HCT116 (cell line): ENCODE results near the gene GPS2. TPM values are rescaled to one million over a fixed set of nuclear protein-coding genes. Genes with fewer than 3 reads are reported as not detected.
A peak's percentile ranks its signal among the peaks of the same experiment; 100 is the strongest.
"Not testable (repeated sequence)": the region's sequence is repeated elsewhere in the genome, so short reads cannot be mapped to it uniquely, and the experiment has no call there.

Experiments
- ATAC-seq: fragments of 200-7000 bp; cut with Tn5 transposase; 2 replicates; pipeline ENCODE4 v1.9.1; 2020; ENCODE audit warnings: mild to moderate bottlenecking, moderate library complexity
- BruUV-seq: library from RNA; stranded (reverse); fragments of 400-500 nt; replicated peaks from 2 replicates; lab custom pipeline; 2021; lab: Mats Ljungman, UMichigan
- CTCF ChIA-PET: fragments of 300-600 bp; sonication (Branson Sonifier 250); formaldehyde crosslinking; loops from one replicate; lab custom pipeline; 2021; ENCODE audit warnings: antibody characterized with exemption; lab: Charles Lee
- POLR2A ChIA-PET: fragments of 300-600, 350-600 bp; sonication (Branson Sonifier 250); formaldehyde crosslinking; loops from one replicate; lab custom pipeline; 2021; ENCODE audit warnings: antibody characterized with exemption; lab: Charles Lee
- RAD21 ChIA-PET, 2 experiments: fragments of 300-600 bp; sonication (Branson Sonifier 250); formaldehyde crosslinking; loops; one replicate each; lab custom pipeline; 2023; ENCODE audit warnings: low total read pairs in 2 of 2; ENCODE audit not compliant: uncharacterized antibody in 2 of 2, unreplicated experiment in 2 of 2, low non-redundant PET in 1 of 2; lab: Charles Lee
- DNase-seq: peaks from one replicate; pipeline ENCODE4 v3.0.0-alpha.2; 2010; ENCODE audit warnings: low read depth, low spot score
- H2AFZ ChIP-seq: fragments of 200-600 bp; shearing (Covaris generic), sonication (generic); 2 replicates; pipeline ENCODE4 v1.6.1; 2017; ENCODE audit warnings: low read depth, mixed run types, mixed read lengths, antibody characterized with exemption, low read length; ENCODE audit not compliant: poor library complexity, severe bottlenecking
- H3K27ac ChIP-seq: 2 replicates; pipeline ENCODE4 v1.5.1; 2012; ENCODE audit warnings: low read depth, low read length
- H3K27me3 ChIP-seq: fragments of 200-600 bp; sonication (generic); 2 replicates; pipeline ENCODE4 v1.6.1; 2016; ENCODE audit warnings: mixed run types, low read length, mixed read lengths; ENCODE audit not compliant: insufficient read depth
- H3K36me3 ChIP-seq, 2 experiments: fragments of 200-500 bp in 1 of 2; fragments of 200-600 bp in 1 of 2; sonication (Bioruptor generic) in 1 of 2; sonication (generic) in 1 of 2; 2 replicates each; pipeline versions ENCODE4 v1.5.1 to v1.6.1; 2014 to 2016; ENCODE audit warnings: low read length in 2 of 2, inconsistent platforms in 1 of 2, mixed read lengths in 1 of 2, mixed run types in 1 of 2; ENCODE audit not compliant: insufficient read depth in 2 of 2, control insufficient read depth in 1 of 2
- H3K4me1 ChIP-seq, 2 experiments: fragments of 200-600 bp in 1 of 2; sonication (generic) in 1 of 2; 2 replicates each; pipeline versions ENCODE4 v1.5.1 to v1.6.1; 2012 to 2017; ENCODE audit warnings: low read length in 2 of 2, inconsistent platforms in 1 of 2, mild to moderate bottlenecking in 1 of 2, mixed read lengths in 1 of 2, mixed run types in 1 of 2, moderate library complexity in 1 of 2; ENCODE audit not compliant: insufficient read depth in 2 of 2, control insufficient read depth in 1 of 2
- H3K4me2 ChIP-seq: fragments of 200-600 bp; sonication (generic); 2 replicates; pipeline ENCODE4 v1.6.1; 2017; ENCODE audit warnings: mixed run types, low read length, mixed read lengths
- H3K4me3 ChIP-seq, 2 experiments: fragments of 200-600 bp in 1 of 2; sonication (generic) in 1 of 2; replicated peaks in 1 of 2; 2 replicates each; pipeline ENCODE4 v1.5.1; 2011 to 2016; ENCODE audit warnings: low read length in 2 of 2, control low read depth in 1 of 2, low read depth in 1 of 2, mild to moderate bottlenecking in 1 of 2, mixed read lengths in 1 of 2, mixed run types in 1 of 2
- H3K79me2 ChIP-seq: fragments of 200-600 bp; sonication (generic); 2 replicates; pipeline ENCODE4 v1.6.1; 2017; ENCODE audit warnings: mild to moderate bottlenecking, mixed run types, low read length, moderate library complexity, mixed read lengths; ENCODE audit not compliant: insufficient read depth
- H3K9ac ChIP-seq: fragments of 200-600 bp; sonication (generic); 2 replicates; pipeline ENCODE4 v1.6.1; 2016; ENCODE audit warnings: low read length, mixed read lengths
- H3K9me2 ChIP-seq: fragments of 200-600 bp; sonication (generic), shearing (Covaris generic); 2 replicates; pipeline ENCODE4 v1.6.1; 2017; ENCODE audit warnings: mixed run types, mild to moderate bottlenecking, moderate library complexity; ENCODE audit not compliant: insufficient read depth
- H3K9me3 ChIP-seq, 2 experiments: fragments of 200-500 bp in 1 of 2; fragments of 200-600 bp in 1 of 2; sonication (Bioruptor generic) in 1 of 2; sonication (generic) in 1 of 2; 2 replicates each; pipeline ENCODE4 v1.6.1; 2014 to 2017; ENCODE audit warnings: low read length in 2 of 2, mixed read lengths in 2 of 2, inconsistent platforms in 1 of 2, low read depth in 1 of 2, mild to moderate bottlenecking in 1 of 2, mixed run types in 1 of 2, moderate library complexity in 1 of 2; ENCODE audit not compliant: control insufficient read depth in 1 of 2, insufficient read depth in 1 of 2
- H4K20me1 ChIP-seq: fragments of 200-600 bp; sonication (generic), shearing (Covaris generic); 2 replicates; pipeline ENCODE4 v1.6.1; 2017; ENCODE audit warnings: mixed run types, mild to moderate bottlenecking, moderate library complexity; ENCODE audit not compliant: insufficient read depth
- CBX3 ChIP-seq: IDR thresholded peaks from 2 replicates; pipeline ENCODE4 v1.6.1; 2012; ENCODE audit warnings: low read depth
- CEBPB ChIP-seq: IDR thresholded peaks from 2 replicates; pipeline ENCODE4 v1.6.1; 2012; ENCODE audit warnings: low read depth
- ELF1 ChIP-seq: IDR thresholded peaks from 2 replicates; pipeline ENCODE4 v1.6.1; 2012; ENCODE audit warnings: low read depth, borderline replicate concordance
- EZH2phosphoT487 ChIP-seq: fragments of 200-600 bp; IDR thresholded peaks from 2 replicates; pipeline ENCODE4 v1.6.1; 2018; ENCODE audit warnings: antibody characterized with exemption, borderline replicate concordance
- RAD21 ChIP-seq: IDR thresholded peaks from 2 replicates; pipeline ENCODE4 v1.6.1; 2012; ENCODE audit warnings: low read depth, mild to moderate bottlenecking
- SIN3A ChIP-seq: IDR thresholded peaks from 2 replicates; pipeline ENCODE4 v1.6.1; 2012; ENCODE audit warnings: low read depth
- SRF ChIP-seq: IDR thresholded peaks from 2 replicates; pipeline ENCODE4 v1.6.1; 2012; ENCODE audit warnings: low read depth
- TCF7L2 ChIP-seq: IDR thresholded peaks from 2 replicates; pipeline ENCODE4 v1.7.0; 2011; ENCODE audit warnings: borderline replicate concordance, inconsistent platforms; ENCODE audit not compliant: insufficient read depth, insufficient read length; ENCODE audit errors: extremely low read depth
- intact Hi-C: fragments of 100-400 bp; cut with micrococcal nuclease; formaldehyde crosslinking; loops from 2 replicates; pipeline ENCODE4 v1.10.0; 2022
- total RNA-seq: library from RNA; stranded (reverse); gene quantifications from one replicate; pipeline ENCODE4 v1.2.1, GENCODE V29; 2021; ENCODE audit not compliant: unreplicated experiment
- TF ChIP-seq, protein P1 (sequence below): IDR thresholded peaks from 2 replicates; pipeline ENCODE4 v1.6.1; 2011; ENCODE audit warnings: mild to moderate bottlenecking, low read length, moderate library complexity; ENCODE audit not compliant: insufficient replicate concordance; ENCODE audit errors: extremely low read depth
- TF ChIP-seq, protein P2 (sequence below): IDR thresholded peaks from 2 replicates; pipeline ENCODE4 v1.6.1; 2012; ENCODE audit warnings: low read depth

GPS2 gene
- total RNA-seq, 1 experiment from 2014 or later, result 61.3 TPM

DNA sequence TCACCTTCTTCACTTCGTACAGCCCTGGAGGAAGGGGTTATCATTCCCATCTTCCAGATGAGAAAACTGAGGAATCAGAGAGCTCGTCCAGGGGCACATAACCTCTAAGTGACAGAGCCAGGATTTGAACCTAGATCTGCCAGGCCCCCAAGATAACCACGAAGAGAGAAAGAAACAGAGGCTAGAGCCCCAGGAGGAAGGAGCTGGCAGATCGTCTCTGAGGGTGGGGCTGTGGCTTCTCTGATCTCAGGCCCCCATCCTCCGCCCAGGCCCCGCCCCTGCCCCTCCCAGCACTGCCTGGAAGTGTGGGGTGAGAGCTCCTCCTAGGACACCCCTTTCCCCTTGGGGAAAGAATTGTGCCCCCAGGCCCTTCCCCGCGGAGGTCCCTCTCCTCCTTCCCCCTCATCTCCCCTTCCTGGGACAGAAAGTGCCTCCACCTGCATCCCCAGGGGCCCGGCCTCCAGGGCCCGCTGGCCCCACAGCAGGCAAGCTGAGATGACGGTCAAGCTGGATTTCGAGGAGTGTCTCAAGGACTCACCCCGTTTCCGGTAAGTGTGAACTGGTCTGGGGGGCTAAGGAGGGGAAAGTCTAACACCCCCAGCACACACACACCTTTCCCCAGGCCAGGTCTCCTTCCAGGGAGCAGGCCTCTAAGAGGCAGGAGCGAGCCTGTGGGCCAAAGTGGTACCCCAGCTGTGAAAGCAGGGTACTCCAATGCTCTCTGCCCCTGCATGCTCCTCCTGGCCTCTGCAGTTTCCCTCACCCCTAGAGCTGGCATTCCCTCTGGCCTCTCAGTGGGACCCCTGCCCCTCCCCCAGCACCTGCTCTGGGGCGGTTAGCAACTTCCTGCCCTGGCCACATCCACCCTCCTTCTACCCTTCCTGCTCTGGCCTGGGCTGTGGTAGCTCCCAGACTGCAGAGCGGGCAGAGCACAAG is 21.3 kb upstream of the GPS2 start, which contains the start of gene ACAP1:
ACAP1 (plus strand) TSS at position 290 of the 936 bp plus-strand sequence; CDS start at position 496, 206 bp downstream.
- no peaks in the 10 kb centered on the region for H4K20me1 ChIP-seq
- H3K79me2 ChIP-seq, result no peaks in the 10 kb centered on the region
- DNase-seq (no peak), ATAC-seq (peak; percentile 49)
- no peak for TF ChIP-seq RAD21
- TF ChIP-seq CBX3, result no peak
- TF ChIP-seq, protein P1, sequence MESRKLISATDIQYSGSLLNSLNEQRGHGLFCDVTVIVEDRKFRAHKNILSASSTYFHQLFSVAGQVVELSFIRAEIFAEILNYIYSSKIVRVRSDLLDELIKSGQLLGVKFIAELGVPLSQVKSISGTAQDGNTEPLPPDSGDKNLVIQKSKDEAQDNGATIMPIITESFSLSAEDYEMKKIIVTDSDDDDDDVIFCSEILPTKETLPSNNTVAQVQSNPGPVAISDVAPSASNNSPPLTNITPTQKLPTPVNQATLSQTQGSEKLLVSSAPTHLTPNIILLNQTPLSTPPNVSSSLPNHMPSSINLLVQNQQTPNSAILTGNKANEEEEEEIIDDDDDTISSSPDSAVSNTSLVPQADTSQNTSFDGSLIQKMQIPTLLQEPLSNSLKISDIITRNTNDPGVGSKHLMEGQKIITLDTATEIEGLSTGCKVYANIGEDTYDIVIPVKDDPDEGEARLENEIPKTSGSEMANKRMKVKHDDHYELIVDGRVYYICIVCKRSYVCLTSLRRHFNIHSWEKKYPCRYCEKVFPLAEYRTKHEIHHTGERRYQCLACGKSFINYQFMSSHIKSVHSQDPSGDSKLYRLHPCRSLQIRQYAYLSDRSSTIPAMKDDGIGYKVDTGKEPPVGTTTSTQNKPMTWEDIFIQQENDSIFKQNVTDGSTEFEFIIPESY, result no peak
- TF ChIP-seq SIN3A, result no peak
- no peak for TF ChIP-seq ELF1
- no peak for TF ChIP-seq CEBPB
- TF ChIP-seq, protein P2, sequence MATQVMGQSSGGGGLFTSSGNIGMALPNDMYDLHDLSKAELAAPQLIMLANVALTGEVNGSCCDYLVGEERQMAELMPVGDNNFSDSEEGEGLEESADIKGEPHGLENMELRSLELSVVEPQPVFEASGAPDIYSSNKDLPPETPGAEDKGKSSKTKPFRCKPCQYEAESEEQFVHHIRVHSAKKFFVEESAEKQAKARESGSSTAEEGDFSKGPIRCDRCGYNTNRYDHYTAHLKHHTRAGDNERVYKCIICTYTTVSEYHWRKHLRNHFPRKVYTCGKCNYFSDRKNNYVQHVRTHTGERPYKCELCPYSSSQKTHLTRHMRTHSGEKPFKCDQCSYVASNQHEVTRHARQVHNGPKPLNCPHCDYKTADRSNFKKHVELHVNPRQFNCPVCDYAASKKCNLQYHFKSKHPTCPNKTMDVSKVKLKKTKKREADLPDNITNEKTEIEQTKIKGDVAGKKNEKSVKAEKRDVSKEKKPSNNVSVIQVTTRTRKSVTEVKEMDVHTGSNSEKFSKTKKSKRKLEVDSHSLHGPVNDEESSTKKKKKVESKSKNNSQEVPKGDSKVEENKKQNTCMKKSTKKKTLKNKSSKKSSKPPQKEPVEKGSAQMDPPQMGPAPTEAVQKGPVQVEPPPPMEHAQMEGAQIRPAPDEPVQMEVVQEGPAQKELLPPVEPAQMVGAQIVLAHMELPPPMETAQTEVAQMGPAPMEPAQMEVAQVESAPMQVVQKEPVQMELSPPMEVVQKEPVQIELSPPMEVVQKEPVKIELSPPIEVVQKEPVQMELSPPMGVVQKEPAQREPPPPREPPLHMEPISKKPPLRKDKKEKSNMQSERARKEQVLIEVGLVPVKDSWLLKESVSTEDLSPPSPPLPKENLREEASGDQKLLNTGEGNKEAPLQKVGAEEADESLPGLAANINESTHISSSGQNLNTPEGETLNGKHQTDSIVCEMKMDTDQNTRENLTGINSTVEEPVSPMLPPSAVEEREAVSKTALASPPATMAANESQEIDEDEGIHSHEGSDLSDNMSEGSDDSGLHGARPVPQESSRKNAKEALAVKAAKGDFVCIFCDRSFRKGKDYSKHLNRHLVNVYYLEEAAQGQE, result no peak
- TF ChIP-seq EZH2phosphoT487, result no peak
- no peak for TF ChIP-seq SRF
- TF ChIP-seq TCF7L2, result no peak
- H3K9me2 ChIP-seq, result no peaks in the 10 kb centered on the region
- no peaks in the 10 kb centered on the region for H3K36me3 ChIP-seq
- ChIA-PET RAD21 (no interaction called here), POLR2A (interaction anchor here (0.9 kb wide), 2 partner anchors 24 to 67 kb away, joined by 3 read pairs; partner anchors contain the start of gene TMEM256), CTCF (no interaction called here)
- H3K27me3 ChIP-seq, result no peaks in the 10 kb centered on the region
- intact Hi-C loops, result no loop called here
- no peak within 1 kb of the TSS for H3K4me2 ChIP-seq
- H3K9me3 ChIP-seq, result no peaks in the 10 kb centered on the region
- no peak within 1 kb of the TSS for H3K4me3 ChIP-seq
- peaks cover 0 to 5% of the 10 kb centered on the region in 2 experiments; a peak in 2 of 4 replicates for H3K4me1 ChIP-seq
- no TSS peak for BruUV-seq
- no peak within 1 kb of the TSS for H3K9ac ChIP-seq
- no peak within 1 kb of the TSS for H2AFZ ChIP-seq
- no peak within 1 kb of the TSS for H3K27ac ChIP-seq

DNA sequence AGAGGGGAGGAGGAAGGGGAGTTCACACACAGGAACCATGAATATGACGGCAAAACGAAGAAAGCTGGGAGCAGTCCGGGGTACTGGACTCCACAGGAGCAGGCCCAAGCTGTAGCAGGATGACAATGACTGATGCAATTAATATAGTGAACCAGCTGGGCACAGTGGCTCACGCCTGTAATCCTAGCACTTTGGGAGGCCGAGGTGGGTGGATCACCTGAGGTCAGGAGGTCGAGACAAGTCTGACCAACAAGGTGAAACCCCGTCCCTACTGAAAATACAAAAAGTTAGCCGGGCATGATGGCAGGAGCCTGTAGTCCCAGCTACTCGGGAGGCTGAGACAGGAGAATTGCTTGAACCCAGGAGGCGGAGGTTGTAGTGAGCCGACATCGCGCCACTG is 20.6 kb upstream of the GPS2 start:
- H3K4me3 ChIP-seq, H3K27me3 ChIP-seq, H3K9me2 ChIP-seq, BruUV-seq, H3K4me2 ChIP-seq, H3K9ac ChIP-seq, CTCF ChIA-PET, DNase-seq, H3K4me1 ChIP-seq, H3K9me3 ChIP-seq, RAD21 ChIA-PET, H4K20me1 ChIP-seq, intact Hi-C loops, H3K36me3 ChIP-seq, ATAC-seq, H3K27ac ChIP-seq, H3K79me2 ChIP-seq, H2AFZ ChIP-seq: not testable (repeated sequence)
- POLR2A ChIA-PET, result interaction anchor here (0.9 kb wide), 2 partner anchors 23 to 68 kb away, joined by 3 read pairs; partner anchors contain the start of gene TMEM256
